Ammon's horn (tissue), 1 donor: ENCODE measurements around the gene DBT.
A peak's percentile ranks its signal among the peaks of the same experiment; 100 is the strongest.

Experiments used
- DNase-seq: peaks from one replicate; pipeline ENCODE4 v3.0.0-alpha.2; 2016; ENCODE audit warnings: low spot score

Gene DBT

DNA sequence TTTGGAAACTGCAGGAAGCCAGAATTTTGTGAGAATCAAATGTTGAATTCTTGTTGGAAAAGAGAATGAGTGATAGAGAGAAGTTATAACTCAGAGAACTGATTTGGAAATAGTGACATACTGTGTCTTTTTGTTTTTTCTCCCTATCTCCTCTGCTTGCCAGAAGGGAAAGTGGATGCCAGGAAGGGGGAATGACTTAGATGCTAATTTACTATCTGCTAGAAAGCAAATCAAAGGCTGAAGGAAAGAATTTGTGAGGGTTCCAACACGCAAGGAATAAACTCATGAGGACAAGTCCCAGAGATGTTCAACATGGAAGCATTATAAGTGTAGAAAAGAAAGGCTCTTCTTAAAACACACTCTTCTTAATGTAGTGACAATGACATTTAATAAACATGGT is 51.0 kb downstream of the DBT start:
- DNase-seq: no peak

DNA sequence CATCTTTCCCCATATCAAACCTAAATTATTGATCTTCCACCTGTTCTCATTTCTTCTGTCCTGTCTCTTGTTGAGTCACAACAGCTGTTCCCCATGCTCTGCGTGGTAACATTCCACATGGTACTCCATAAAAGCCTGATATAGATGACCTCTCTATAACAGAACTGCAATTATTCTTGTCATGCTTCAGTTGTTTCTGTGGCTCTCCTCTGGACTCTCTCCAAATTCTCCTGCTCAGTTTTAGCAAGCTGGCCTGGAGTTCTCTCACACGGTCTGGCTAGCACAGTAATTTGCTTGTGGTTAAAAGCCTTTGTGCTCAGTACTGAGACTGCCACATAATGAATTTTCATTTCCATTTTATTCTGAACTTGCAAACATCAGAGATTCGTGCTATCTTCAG is 61.0 kb downstream of the DBT start:
- DNase-seq: peak; percentile 83

- peak; percentile 42 for DNase-seq
Observed at GRCh38 chr1:100187912-100188311, 61.7 kb downstream of the DBT start.

GRCh38 chr1:100184536-100184935 is 65.1 kb downstream of the DBT start:
- DNase-seq: no peak

DNA sequence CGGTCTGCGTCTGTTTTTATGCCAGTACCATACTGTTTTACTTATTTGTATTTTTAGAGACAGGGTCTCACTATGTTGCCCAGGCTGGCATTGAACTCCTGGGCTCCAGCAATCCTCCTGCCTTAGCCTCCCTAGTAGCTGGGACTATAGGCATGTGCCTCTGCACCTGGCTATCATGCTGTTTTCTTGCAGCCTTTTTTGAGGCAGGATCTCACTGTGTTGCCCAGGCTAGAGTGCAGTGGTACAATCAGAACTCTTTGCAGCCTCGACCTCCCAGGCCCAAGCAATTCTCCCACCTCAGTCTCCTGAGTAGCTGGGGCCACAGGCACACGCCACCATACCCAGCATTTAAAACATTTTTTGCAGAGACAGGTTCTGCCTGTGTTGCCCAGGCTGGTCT is 66.3 kb downstream of the DBT start:
- DNase-seq: no peak

GRCh38 chr1:100178091-100178490 is 71.5 kb downstream of the DBT start, which contains the start of gene LRRC39:
TSS of gene LRRC39 (minus strand) at chr1:100178256. CDS start at chr1:100168516, 9,740 bp downstream.
- DNase-seq: no peak

DNA sequence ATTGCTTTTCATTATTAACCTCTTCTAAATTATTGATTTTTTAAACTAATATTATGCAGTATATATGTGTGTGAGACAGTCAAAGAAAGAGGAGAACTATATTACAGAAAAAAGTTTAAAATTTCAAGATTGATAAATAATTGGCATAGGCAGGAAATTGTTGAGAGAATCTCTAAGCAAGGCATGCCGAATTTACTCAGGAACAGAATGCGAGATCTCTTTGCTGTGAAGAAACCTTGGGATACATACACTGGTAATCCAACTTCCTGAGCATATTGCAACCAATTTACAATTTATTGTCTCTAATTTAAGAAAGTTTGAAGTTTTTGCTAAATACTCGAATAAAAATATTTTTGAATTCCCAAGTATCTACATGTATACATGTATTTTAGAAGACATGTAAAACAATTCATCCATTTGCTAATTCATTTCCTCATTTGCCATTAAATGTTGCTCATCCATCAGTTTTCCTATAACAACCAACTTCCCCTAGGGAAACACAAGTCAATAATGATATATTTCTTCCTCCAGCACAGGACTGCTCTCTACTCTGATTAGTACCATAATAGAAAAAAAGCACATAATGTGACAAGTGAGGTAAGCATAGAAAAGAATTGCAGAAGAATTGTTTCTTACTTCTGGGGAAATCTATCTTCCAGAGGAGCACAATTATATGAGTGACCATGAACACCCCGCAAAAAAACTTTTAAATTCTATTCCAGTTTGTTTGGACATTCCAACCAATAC is 72.2 kb downstream of the DBT start:
- DNase-seq: no peak

GRCh38 chr1:100168051-100168450 is 81.6 kb downstream of the DBT start:
- DNase-seq: no peak

- DNase-seq: no peak
Observed at GRCh38 chr1:100164702-100165101, 84.9 kb downstream of the DBT start.

GRCh38 chr1:100164216-100164615 is 85.4 kb downstream of the DBT start:
- peak; percentile 20 for DNase-seq

GRCh38 chr1:100162881-100163280 is 86.8 kb downstream of the DBT start:
- DNase-seq: no peak

DNA sequence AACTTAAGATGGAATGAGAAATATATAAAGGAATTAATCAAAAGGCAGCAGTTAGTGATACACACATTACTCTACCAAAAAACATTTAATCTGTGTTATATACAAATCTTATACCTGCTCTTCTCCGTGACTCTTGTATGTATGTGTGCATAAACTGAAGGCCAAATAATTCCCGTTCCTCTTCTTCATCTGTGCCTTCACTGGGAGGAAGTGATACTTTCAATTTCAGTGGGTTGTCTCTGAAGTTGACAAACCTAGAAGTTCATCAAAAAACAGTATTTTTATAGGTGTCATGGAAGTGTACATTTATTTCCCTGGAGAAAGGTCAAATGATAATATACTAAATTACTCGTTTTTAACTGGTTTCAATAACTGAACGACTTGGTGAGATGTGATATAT is 97.4 kb downstream of the DBT start:
- peak; percentile 5 for DNase-seq

- DNase-seq: no peak
Observed at GRCh38 chr1:100151679-100152078, 98.0 kb downstream of the DBT start.

- DNase-seq: no peak
Observed at GRCh38 chr1:100147875-100148274, 101.8 kb downstream of the DBT start.

DNA sequence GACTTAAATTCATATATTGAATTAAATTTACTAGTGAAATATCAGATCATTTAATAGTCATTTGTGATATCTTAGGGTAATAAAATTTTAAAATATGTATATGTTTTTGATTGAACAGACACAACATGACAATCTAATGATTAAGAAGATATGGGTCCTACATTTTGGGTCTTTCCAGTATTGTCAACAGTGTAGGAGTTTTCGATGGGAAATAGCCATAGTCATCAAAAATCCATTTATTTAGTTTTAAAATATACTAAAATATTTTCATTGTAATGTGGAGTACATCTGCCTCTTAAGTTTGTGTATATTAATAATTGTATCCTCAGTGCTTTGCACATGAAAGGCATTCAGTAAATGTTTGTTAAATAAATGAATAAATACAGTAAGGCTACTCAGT is 102.7 kb downstream of the DBT start:
- DNase-seq: no peak

- no peak for DNase-seq
Observed at GRCh38 chr1:100145116-100145515, 104.5 kb downstream of the DBT start.

DNA sequence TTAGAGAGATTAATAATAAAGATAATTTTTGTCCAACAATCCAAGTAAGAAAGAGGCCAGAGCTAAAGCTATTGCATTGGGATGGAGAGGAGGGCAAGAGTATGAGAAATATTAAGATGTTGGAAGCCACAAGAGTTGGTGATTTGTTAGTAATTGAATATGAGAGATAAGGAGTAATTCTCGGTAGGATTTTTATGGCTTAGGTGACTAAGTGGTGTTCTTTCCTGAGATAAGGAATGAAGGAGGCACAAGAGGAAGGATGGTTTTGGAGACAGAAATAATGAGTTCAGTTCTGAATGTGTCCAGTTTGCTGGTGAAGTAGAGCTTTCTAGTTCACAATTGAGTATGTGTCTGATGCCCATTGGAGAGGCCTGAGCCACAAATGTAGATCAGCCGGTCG is 107.3 kb downstream of the DBT start:
- DNase-seq: no peak

GRCh38 chr1:100141192-100141591 is 108.4 kb downstream of the DBT start:
- DNase-seq: no peak

- no peak for DNase-seq
Observed at GRCh38 chr1:100137602-100138001, 112.0 kb downstream of the DBT start.
